Measurements from ENCODE around the gene MXD4. TPM values are rescaled to one million over a fixed set of nuclear protein-coding genes. Genes with fewer than 3 reads are reported as not detected.

The MXD4 gene
- total and polyA plus RNA-seq, 2 donors from 2014 or later: 49.8 to 84.8 TPM

DNA sequence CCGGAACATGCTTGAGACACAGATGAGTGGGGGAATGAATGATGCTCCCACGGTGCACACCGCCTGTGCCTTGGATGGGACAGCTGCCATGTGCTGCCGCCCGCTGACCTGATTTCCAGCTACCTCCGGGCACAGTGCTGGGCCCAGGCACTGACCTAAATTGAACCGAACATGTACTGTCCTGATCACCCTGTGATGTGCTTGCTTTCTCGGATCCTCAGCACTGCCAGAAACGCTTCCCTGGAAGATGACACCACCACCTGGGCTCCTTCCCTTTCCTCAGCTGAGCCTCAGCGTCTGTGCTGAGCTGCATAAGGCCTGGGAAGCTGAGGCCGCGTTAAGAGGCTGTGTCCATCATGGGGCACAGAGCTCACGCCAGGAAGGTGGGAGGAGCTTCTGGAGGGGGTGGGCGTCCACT is 39.3 kb upstream of the MXD4 start:
- H3K27ac ChIP-seq (ENCODE audit: low read depth in 2 of 2, low read length in 2 of 2): no peak overlapping the region
- intact Hi-C loops (cut with DNase I): no loop called here
- no peak overlapping the region for H3K9ac ChIP-seq (ENCODE audit: low read length in 3 of 3)
- TF ChIP-seq, protein P1, sequence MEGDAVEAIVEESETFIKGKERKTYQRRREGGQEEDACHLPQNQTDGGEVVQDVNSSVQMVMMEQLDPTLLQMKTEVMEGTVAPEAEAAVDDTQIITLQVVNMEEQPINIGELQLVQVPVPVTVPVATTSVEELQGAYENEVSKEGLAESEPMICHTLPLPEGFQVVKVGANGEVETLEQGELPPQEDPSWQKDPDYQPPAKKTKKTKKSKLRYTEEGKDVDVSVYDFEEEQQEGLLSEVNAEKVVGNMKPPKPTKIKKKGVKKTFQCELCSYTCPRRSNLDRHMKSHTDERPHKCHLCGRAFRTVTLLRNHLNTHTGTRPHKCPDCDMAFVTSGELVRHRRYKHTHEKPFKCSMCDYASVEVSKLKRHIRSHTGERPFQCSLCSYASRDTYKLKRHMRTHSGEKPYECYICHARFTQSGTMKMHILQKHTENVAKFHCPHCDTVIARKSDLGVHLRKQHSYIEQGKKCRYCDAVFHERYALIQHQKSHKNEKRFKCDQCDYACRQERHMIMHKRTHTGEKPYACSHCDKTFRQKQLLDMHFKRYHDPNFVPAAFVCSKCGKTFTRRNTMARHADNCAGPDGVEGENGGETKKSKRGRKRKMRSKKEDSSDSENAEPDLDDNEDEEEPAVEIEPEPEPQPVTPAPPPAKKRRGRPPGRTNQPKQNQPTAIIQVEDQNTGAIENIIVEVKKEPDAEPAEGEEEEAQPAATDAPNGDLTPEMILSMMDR (IDR thresholded peaks at IDR 0.05; ENCODE audit: borderline replicate concordance, extremely low read depth, insufficient read depth): no peak
- H3K36me3 ChIP-seq (ENCODE audit: control insufficient read depth in 2 of 3, insufficient read depth in 3 of 3, low read length in 3 of 3): no peaks in the 10 kb centered on the region
- H3K4me3 ChIP-seq (ENCODE audit: low read length in 3 of 3): no peak overlapping the region
- peaks cover 0 to 6% (median 0%) of the 10 kb centered on the region in 3 donors for H3K4me1 ChIP-seq (ENCODE audit: control insufficient read depth in 2 of 3, insufficient read depth in 2 of 3, low read depth in 1 of 3, low read length in 3 of 3)
- peaks cover 0 to 7% (median 0%) of the 10 kb centered on the region in 3 donors for H3K9me3 ChIP-seq (ENCODE audit: control insufficient read depth in 2 of 3, insufficient read depth in 1 of 3, low read length in 3 of 3)
- DNase-seq (no peak), FAIRE-seq (no peak)
- no peaks in the 10 kb centered on the region for H3K27me3 ChIP-seq (ENCODE audit: control insufficient read depth, insufficient read depth, low read length)

GRCh38 chr4:2300431-2301224 is 38.7 kb upstream of the MXD4 start:
- intact Hi-C loops (cut with DNase I): no loop called here
- Histone ChIP-seq H3K9ac (ENCODE audit: low read length in 3 of 3) (no peak overlapping the region), H3K9me3 (ENCODE audit: control insufficient read depth in 2 of 3, insufficient read depth in 1 of 3, low read length in 3 of 3) (peaks cover 0 to 7% (median 0%) of the 10 kb centered on the region in 3 donors), H3K36me3 (ENCODE audit: control insufficient read depth in 2 of 3, insufficient read depth in 3 of 3, low read length in 3 of 3) (no peaks in the 10 kb centered on the region), H3K27ac (ENCODE audit: low read depth in 2 of 2, low read length in 2 of 2) (no peak overlapping the region), H3K4me1 (ENCODE audit: control insufficient read depth in 2 of 3, insufficient read depth in 2 of 3, low read depth in 1 of 3, low read length in 3 of 3) (peaks cover 0 to 6% (median 0%) of the 10 kb centered on the region in 3 donors), H3K27me3 (ENCODE audit: control insufficient read depth, insufficient read depth, low read length) (no peaks in the 10 kb centered on the region), H3K4me3 (ENCODE audit: low read length in 3 of 3) (no peak overlapping the region)
- DNase-seq (peak in 2 of 5 donors; percentile 7 to 63), FAIRE-seq (no peak)
- TF ChIP-seq, protein P1 (IDR thresholded peaks at IDR 0.05; ENCODE audit: borderline replicate concordance, extremely low read depth, insufficient read depth): no peak

DNA sequence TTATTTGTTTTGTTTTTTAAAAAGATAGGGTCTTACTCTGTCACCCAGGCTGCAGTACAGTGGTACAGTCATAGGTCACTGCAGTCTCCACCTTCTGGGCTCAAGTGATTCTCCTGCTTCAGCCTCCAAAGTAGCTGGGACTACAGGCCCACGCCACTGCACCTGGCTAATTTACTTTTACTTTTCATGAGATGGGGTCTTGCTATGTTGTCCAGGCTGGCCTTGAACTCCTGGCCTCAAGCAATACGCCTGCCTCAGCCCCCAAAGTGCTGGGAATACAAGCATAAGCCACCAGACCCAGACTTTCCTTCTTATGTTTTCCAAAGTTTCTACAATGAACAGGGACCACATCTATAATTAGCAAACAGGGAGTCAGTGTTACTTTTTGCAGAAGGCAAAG is 37.9 kb upstream of the MXD4 start:
- DNase-seq (no peak), FAIRE-seq (no peak)
- Histone ChIP-seq H3K9ac (ENCODE audit: low read length in 3 of 3) (no peak overlapping the region), H3K4me1 (ENCODE audit: control insufficient read depth in 2 of 3, insufficient read depth in 2 of 3, low read depth in 1 of 3, low read length in 3 of 3) (peaks cover 0 to 6% (median 0%) of the 10 kb centered on the region in 3 donors), H3K36me3 (ENCODE audit: control insufficient read depth in 2 of 3, insufficient read depth in 3 of 3, low read length in 3 of 3) (no peaks in the 10 kb centered on the region), H3K4me3 (ENCODE audit: low read length in 3 of 3) (no peak overlapping the region), H3K27me3 (ENCODE audit: control insufficient read depth, insufficient read depth, low read length) (no peaks in the 10 kb centered on the region), H3K27ac (ENCODE audit: low read depth in 2 of 2, low read length in 2 of 2) (no peak overlapping the region), H3K9me3 (ENCODE audit: control insufficient read depth in 2 of 3, insufficient read depth in 1 of 3, low read length in 3 of 3) (peaks cover 0 to 7% (median 0%) of the 10 kb centered on the region in 3 donors)
- TF ChIP-seq, protein P1 (IDR thresholded peaks at IDR 0.05; ENCODE audit: borderline replicate concordance, extremely low read depth, insufficient read depth): no peak
- intact Hi-C loops (cut with DNase I): no loop called here
